OCI-LY3 (cell line): ENCODE results near the gene SMTN.

Source experiments
- H2AFZ ChIP-seq: fragments of 200-600, 300-600 bp; shearing (Covaris generic); 2 replicates; pipeline ENCODE4 v1.6.0; 2014; ENCODE audit warnings: antibody characterized with exemption, low read depth, low read length
- H3K27ac ChIP-seq: fragments of 200-600, 300-600 bp; sonication (generic); 2 replicates; pipeline ENCODE4 v1.5.1; 2014; ENCODE audit warnings: mild to moderate bottlenecking, low read length, moderate library complexity, mixed read lengths
- H3K27me3 ChIP-seq: fragments of 200-600, 300-600 bp; sonication (generic); 2 replicates; pipeline ENCODE4 v1.6.1; 2014; ENCODE audit warnings: low read depth, low read length, mixed read lengths
- H3K36me3 ChIP-seq: fragments of 200-600, 300-600 bp; sonication (generic); replicated peaks from 2 replicates; pipeline ENCODE3; 2014; ENCODE audit warnings: low read depth, low read length, mixed read lengths
- H3K4me1 ChIP-seq: fragments of 300-600, 200-600 bp; sonication (generic); 2 replicates; pipeline ENCODE4 v1.6.1; 2014; ENCODE audit warnings: low read length, mixed read lengths
- H3K4me2 ChIP-seq: fragments of 200-600, 300-600 bp; sonication (generic); 2 replicates; pipeline ENCODE4 v1.6.1; 2014; ENCODE audit warnings: low read length, mixed read lengths
- H3K4me3 ChIP-seq: fragments of 300-600, 200-600 bp; sonication (generic); 2 replicates; pipeline ENCODE4 v1.5.1; 2014; ENCODE audit warnings: antibody characterized with exemption, mild to moderate bottlenecking, low read length, moderate library complexity
- H3K79me2 ChIP-seq: fragments of 300-600, 200-600 bp; shearing (Covaris generic); 2 replicates; pipeline ENCODE4 v1.6.1; 2014; ENCODE audit warnings: mild to moderate bottlenecking, low read length, mixed read lengths
- H3K9ac ChIP-seq: fragments of 300-600, 200-600 bp; shearing (Covaris generic); 2 replicates; pipeline ENCODE4 v1.6.0; 2014; ENCODE audit warnings: mild to moderate bottlenecking, low read length, moderate library complexity
- H3K9me3 ChIP-seq: fragments of 200-600, 300-600 bp; shearing (Covaris generic); 2 replicates; pipeline ENCODE4 v1.6.1; 2014; ENCODE audit warnings: low read length, mixed read lengths; ENCODE audit not compliant: insufficient read depth
- H4K20me1 ChIP-seq: fragments of 200-600, 300-600 bp; sonication (generic); 2 replicates; pipeline ENCODE4 v1.6.1; 2016; ENCODE audit warnings: low read length, mixed read lengths; ENCODE audit not compliant: insufficient read depth
- EZH2phosphoT487 ChIP-seq: fragments of 200-600 bp; shearing (Covaris generic); IDR thresholded peaks from 2 replicates; pipeline ENCODE4 v1.6.1; 2018; ENCODE audit warnings: antibody characterized with exemption, mixed run types, low read depth
- TF ChIP-seq, protein P1 (sequence below): fragments of 200-600, 300-600 bp; sonication (generic); IDR thresholded peaks from 2 replicates; pipeline ENCODE4 v1.5.1; 2014; ENCODE audit warnings: antibody characterized with exemption, low read length, low read depth

SMTN gene

GRCh38 chr22:31080164-31080847 lies 812 bp upstream of the SMTN start:
- peaks cover 29% of the 10 kb centered on the region for H3K4me1 ChIP-seq
- peak overlapping the region; percentile 68; the same call in 1 of the 2 replicates for H2AFZ ChIP-seq
- H3K4me2 ChIP-seq = peak overlapping the region; percentile 93
- peak overlapping the region; percentile 76 for H3K9ac ChIP-seq
- no peaks in the 10 kb centered on the region for H3K27me3 ChIP-seq
- H3K27ac ChIP-seq = 0 out of 2 replicates have a peak overlapping the region, but pooled peaks have one; percentile 33
- H4K20me1 ChIP-seq = no peaks in the 10 kb centered on the region
- H3K79me2 ChIP-seq = peaks cover 20% of the 10 kb centered on the region
- no peaks in the 10 kb centered on the region for H3K9me3 ChIP-seq
- peak overlapping the region; percentile 86 for H3K4me3 ChIP-seq
- TF ChIP-seq, protein P1, sequence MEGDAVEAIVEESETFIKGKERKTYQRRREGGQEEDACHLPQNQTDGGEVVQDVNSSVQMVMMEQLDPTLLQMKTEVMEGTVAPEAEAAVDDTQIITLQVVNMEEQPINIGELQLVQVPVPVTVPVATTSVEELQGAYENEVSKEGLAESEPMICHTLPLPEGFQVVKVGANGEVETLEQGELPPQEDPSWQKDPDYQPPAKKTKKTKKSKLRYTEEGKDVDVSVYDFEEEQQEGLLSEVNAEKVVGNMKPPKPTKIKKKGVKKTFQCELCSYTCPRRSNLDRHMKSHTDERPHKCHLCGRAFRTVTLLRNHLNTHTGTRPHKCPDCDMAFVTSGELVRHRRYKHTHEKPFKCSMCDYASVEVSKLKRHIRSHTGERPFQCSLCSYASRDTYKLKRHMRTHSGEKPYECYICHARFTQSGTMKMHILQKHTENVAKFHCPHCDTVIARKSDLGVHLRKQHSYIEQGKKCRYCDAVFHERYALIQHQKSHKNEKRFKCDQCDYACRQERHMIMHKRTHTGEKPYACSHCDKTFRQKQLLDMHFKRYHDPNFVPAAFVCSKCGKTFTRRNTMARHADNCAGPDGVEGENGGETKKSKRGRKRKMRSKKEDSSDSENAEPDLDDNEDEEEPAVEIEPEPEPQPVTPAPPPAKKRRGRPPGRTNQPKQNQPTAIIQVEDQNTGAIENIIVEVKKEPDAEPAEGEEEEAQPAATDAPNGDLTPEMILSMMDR = no peak
- no peak for TF ChIP-seq EZH2phosphoT487
- H3K36me3 ChIP-seq = no peaks in the 10 kb centered on the region

DNA sequence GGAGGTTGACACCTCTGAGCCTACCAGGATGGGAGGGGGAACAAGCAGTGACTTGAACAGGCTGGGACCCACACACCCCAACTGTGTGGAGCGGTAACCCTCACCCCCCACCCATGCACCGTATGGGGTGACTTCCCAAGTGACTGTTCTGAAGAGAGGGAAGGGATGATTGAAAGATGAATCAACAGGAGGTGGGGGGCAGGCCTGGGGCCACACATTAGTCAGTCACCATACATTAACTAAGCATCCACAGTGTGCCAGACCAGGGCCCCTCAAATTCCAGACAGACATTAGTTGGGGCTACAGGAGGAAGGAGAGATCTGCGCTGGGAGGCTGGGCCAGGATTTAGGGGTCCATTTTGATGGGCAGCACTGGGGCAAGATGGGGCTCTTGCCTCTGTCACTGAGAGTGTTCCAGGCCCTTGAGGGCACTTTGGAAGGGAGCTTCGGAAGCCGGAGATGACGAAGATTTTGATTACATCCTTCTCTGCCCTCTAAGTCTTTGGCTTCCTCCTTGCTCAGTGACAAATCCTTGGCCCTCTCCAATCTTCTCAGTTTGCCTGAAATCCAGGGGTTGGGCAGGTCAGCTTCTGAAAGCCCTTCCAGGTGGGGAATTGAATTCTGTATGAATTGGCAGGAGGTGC lies 966 bp downstream of the SMTN start:
- Histone ChIP-seq H3K9ac (peak overlapping the region; percentile 76), H3K4me1 (peaks cover 35% of the 10 kb centered on the region), H3K36me3 (no peaks in the 10 kb centered on the region), H3K9me3 (no peaks in the 10 kb centered on the region), H3K27ac (no peak overlapping the region), H4K20me1 (no peaks in the 10 kb centered on the region), H3K4me3 (peak overlapping the region; percentile 86), H3K79me2 (peaks cover 20% of the 10 kb centered on the region), H3K27me3 (no peaks in the 10 kb centered on the region), H3K4me2 (peak overlapping the region; percentile 93), H2AFZ (no peak overlapping the region)
- TF ChIP-seq EZH2phosphoT487 = no peak
- TF ChIP-seq, protein P1 = no peak

DNA sequence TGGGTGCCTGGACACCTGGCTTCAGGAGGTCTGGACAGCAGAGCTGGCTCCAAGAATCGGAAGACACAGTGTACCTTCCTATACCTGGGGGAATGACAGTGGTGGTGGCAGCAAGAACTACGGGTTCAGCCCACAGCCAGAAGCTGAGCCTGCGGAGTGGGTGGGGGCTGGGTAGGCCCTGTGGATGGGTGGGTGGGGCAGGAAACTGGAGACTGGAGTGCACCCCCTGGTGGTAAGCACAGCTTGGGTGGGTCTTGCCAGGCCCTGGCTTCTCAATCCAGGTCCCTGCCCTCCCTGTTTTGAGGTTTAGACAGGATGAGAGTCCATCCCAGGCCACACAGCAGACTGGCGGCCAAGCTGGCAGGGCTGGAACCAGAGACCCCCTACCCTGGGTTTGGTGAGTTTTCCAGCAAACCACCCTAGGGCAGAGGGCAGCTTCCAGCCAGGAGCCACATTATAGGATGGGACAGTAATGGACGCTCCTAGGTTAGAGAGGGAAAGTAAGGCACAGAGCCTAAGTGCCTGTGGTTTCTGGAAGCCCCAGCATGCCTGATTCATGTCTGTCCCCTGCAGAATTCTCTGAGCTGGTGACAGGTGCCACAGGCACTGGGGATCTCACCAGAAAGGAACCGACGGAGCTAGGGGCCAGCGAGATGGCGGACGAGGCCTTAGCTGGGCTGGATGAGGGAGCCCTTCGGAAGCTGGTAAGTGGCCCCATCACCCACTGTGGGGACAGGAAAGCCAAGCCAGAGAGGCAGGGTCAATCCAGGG lies 1.7 kb downstream of the SMTN start:
- Histone ChIP-seq H2AFZ (no peak overlapping the region), H4K20me1 (no peaks in the 10 kb centered on the region), H3K9ac (peak overlapping the region; percentile 99; the same call in 1 of the 2 replicates), H3K4me1 (peaks cover 35% of the 10 kb centered on the region), H3K27ac (peak overlapping the region; percentile 93), H3K9me3 (no peaks in the 10 kb centered on the region), H3K4me2 (peak overlapping the region; percentile 93), H3K27me3 (no peaks in the 10 kb centered on the region), H3K36me3 (no peaks in the 10 kb centered on the region), H3K79me2 (peaks cover 20% of the 10 kb centered on the region), H3K4me3 (peak overlapping the region; percentile 95)
- TF ChIP-seq, protein P1 = peak; percentile 54
- no peak for TF ChIP-seq EZH2phosphoT487

DNA sequence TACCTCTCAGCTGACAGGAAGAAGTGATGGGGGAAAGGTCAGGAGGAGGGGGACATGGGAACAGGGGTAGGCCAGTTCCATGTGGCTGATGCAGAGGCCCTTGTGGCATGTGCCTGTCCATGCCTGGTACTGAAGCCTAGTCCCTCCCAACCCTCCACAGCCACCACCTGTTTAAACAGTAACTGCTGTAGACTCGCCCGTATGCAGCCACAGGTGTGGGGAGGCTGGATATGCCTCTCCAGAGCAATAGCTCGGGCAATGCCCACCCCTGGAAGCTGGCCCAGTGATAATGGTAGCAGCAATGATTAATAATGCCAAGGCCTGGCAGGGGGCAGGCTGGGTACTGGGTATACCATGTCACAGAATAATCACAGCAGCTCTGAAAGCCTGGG lies 2.3 kb downstream of the SMTN start:
- TF ChIP-seq, protein P1 = no peak
- no peak for TF ChIP-seq EZH2phosphoT487
- H3K9me3 ChIP-seq = no peaks in the 10 kb centered on the region
- no peaks in the 10 kb centered on the region for H4K20me1 ChIP-seq
- H2AFZ ChIP-seq = no peak overlapping the region
- peaks cover 35% of the 10 kb centered on the region for H3K4me1 ChIP-seq
- peak overlapping the region; percentile 99 for H3K9ac ChIP-seq
- H3K27me3 ChIP-seq = no peaks in the 10 kb centered on the region
- no peaks in the 10 kb centered on the region for H3K36me3 ChIP-seq
- H3K79me2 ChIP-seq = peaks cover 20% of the 10 kb centered on the region
- H3K4me3 ChIP-seq = peak overlapping the region; percentile 95
- peak overlapping the region; percentile 93 for H3K27ac ChIP-seq
- peak overlapping the region; percentile 93 for H3K4me2 ChIP-seq
